GM15510 (cell line): ENCODE data around the gene IQGAP3.

Experiments
- POLR2A ChIP-seq: IDR thresholded peaks from 3 replicates; pipeline ENCODE4 v1.6.1; 2011; ENCODE audit warnings: borderline replicate concordance; ENCODE audit not compliant: insufficient read length; ENCODE audit errors: extremely low read depth

The IQGAP3 gene

GRCh38 chr1:156540955-156541354 lies 31.4 kb downstream of the IQGAP3 start:
- TF ChIP-seq POLR2A: no peak

DNA sequence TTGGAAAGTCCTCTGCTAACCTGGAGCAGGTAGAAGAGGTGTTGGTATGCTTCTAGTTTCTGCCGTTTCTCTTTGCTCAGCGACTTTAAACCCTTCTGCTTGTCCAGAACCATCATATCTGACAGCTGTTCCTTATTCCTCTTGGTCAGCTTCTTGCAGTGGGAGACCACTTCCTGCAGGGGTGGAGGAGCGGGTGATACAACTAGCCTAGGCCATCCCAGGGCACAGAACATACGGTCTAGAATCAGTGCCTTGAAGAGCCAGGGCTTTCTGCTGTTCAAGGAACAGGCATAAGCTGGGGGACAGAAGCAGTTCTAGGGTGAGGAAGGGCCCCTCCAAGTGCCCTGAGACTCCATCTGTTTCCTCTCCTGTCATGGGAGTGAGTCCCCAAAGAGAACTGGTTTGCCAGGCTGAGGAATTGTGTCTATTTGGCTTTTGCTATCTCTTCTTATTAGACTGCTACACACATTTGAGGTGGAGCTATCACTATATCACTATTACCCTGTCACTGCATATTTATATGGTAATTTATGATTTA lies 32.5 kb downstream of the IQGAP3 start:
- TF ChIP-seq POLR2A: no peak

DNA sequence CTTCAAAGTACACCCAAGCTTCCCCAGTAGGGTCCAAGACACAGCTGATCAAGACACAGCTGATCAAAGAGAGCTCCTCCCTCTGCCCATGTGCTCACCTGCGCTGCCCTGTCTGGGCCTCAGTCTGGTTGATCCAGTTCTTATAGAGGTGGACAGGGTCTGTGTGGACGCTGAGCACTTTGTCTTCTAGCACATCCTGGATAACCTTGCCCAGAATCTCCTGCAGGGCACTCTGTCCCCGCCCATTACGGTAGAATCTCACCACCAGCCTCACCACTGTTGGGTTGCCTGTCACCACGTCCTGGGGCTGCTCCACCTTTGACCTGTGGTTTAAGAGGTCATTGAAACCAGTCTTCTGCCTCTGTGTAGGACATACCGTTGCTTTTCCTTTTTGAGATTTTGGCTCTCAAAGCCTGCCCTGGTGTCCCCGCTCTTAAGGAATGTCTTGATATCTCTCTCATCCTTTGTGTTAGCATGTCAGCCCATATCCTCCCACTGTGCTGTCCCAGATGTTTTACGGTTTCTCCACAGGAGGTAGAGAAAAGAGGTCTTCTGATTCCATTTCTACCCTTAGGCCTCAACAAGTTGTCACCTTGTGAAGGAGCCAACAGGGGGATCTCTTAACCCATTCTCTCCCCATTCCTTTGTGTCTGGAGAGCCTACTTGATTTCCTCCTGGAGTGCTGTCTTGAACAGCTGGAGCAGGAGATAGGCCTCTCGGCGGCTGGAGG lies 33.5 kb downstream of the IQGAP3 start:
- TF ChIP-seq POLR2A: no peak

GRCh38 chr1:156537027-156537426 lies 35.3 kb downstream of the IQGAP3 start:
- TF ChIP-seq POLR2A: no peak

DNA sequence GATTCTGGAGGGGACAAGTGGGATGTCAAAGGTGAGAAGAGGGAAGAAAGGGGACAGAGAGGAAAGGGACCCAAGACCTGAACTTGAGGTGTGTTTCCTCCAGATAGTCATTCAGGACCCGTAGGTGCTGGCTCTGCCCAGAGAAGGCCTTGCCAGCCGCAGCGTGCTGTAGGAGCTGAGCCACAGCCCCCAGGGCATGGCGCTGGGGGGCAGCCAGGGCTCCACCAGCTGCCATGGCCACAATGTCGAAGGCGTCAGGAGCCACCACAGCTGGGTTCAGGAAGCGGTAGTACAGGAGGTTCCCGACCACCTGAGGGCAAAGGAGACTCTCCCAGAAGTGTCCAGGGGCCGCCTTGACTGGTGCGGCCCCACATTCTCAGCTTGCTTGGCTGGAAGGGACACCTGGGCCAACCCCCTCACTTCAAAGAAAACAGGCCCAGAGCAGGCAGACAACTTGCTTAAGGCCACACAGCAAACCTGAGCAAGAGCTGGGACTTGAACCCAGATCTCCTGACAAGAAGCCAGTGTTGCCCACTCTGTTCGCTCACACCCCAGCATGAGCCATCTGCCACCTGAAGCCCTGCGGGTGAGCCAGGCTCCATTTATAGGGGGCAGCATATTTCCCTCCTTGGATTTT lies 37.8 kb downstream of the IQGAP3 start:
- TF ChIP-seq POLR2A: no peak

GRCh38 chr1:156533568-156534220 lies 38.7 kb downstream of the IQGAP3 start:
- TF ChIP-seq POLR2A: no peak

- TF ChIP-seq POLR2A: no peak
Measured at GRCh38 chr1:156532374-156532773, 40.0 kb downstream of the IQGAP3 start.

DNA sequence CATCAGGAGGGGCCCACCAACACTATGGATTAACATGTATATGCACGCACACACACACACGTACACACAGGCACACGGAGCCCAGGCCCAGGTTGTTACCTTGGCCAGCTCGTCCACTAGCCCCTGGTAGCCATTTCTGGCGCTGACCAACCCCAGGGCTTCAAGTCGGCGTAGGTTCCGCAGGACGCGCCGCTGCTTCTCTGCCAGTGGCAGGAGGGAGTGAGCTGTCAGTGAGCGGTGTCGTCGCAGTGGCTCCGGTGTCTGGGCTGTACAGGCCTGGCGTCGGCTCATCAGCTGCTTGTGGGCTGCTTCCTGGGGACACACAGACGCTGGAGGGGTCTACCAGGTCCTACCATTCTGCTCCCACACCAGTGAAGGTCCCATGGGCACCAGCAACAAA lies 42.4 kb downstream of the IQGAP3 start:
- no peak for TF ChIP-seq POLR2A

- no peak for TF ChIP-seq POLR2A
Measured at GRCh38 chr1:156528875-156529425, 43.4 kb downstream of the IQGAP3 start.

- no peak for TF ChIP-seq POLR2A
Measured at GRCh38 chr1:156528231-156528630, 44.1 kb downstream of the IQGAP3 start.

GRCh38 chr1:156527584-156527983 lies 44.8 kb downstream of the IQGAP3 start:
- TF ChIP-seq POLR2A: no peak

GRCh38 chr1:156525856-156526489 lies 46.4 kb downstream of the IQGAP3 start:
- TF ChIP-seq POLR2A: no peak

- no peak for TF ChIP-seq POLR2A
Measured at GRCh38 chr1:156525071-156525501, 47.3 kb downstream of the IQGAP3 start.

DNA sequence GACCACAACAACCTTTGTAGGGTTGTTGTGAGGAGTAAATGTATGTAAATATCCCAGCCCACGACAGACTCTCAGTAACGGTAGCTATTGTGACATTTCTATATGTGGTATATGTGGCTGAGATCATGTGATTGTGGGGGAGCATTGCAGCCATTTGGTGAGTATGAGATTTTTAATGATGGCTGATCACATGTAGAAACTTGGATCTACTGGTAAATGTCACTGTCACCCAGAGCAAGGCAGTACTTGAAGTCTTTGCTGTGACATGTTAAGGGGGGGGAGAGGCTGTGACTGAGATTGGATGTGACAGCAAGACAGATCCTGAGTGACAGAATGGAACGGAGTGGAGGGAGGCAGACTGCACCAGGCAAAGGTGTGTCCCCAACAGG lies 47.9 kb downstream of the IQGAP3 start:
- TF ChIP-seq POLR2A: no peak
